ENCODE results near the gene GTPBP8. TPM values are rescaled to one million over a fixed set of nuclear protein-coding genes. Genes with fewer than 3 reads are reported as not detected.

GTPBP8 gene
- total and polyA plus RNA-seq, 12 donors: 4.5 to 39.6 (median 18.1) TPM

DNA sequence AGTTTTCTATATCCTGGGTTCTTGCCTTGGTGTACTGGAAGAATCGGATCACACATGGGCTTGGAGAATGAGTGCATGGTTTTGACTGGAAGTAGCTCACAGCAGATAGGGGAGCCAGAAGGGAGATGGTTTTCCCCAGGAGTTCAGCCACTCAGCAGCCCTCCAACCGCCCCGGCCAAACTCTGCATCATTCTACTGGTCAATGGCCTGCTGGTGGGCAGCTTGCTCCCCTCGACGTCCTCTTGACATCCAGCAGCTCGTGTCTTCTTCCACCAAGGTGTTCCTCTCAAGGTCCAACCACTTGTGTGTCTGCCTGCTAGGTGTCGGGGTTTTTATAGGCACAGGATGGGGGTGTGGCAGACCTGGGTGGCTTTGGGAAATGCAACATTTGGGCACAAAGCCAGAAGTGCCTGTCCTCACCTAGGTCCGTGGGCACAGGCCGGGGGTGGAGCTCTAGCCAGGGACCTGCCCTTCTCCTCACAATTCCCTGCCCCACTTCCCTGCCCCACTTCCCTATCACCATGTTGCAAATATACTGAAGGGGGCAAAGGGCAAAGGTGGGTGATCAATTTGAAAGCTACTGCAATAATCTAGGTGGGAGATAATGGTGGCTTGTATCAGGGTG is 3.0 kb upstream of the GTPBP8 start:
- no peaks in the 10 kb centered on the region for H3K27me3 ChIP-seq
- no peak overlapping the region for H3K27ac ChIP-seq
- H3K9me3 ChIP-seq (replicated peaks in 1 of 3): no peaks in the 10 kb centered on the region
- peaks cover 8 to 20% of the 10 kb centered on the region in 2 donors for H3K4me1 ChIP-seq (replicated peaks in 1 of 2)
- intact Hi-C loops (cut with DNase I): loop anchor here in 1 of 2 donors (10.0 kb wide), 1 partner anchor 343 kb away; the partner anchor contains the start of gene CCDC80
- no peaks in the 10 kb centered on the region for H3K36me3 ChIP-seq (replicated peaks in 1 of 2)
- H3K4me3 ChIP-seq: no peak overlapping the region
- WGBS, 4 donors: 68 to 92% (median 89%) methylated on average over 3 to 9 of the region's 9 CpGs
- no peak for DNase-seq
- TF ChIP-seq CTCF (IDR thresholded peaks at IDR 0.05): no peak
- no peak for TF ChIP-seq POLR2A (IDR thresholded peaks at IDR 0.05)

DNA sequence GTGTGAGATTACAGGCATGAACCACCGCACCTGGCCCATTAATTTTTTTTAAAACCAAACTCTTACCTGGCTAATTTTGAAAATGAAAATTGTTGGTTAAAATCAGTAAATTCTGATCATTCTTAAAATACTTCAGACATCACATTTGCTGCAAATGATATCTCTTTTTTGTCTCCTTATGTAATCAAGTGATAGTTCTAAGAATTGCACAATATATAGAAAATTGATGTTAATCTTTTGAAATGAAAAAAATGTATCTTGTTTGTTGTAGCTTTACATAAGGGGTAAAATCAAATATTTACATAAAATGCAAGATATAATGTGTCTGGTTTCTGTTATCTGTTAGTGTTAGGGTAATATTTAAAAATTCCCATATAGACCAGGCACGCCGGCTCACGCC is 5.0 kb downstream of the GTPBP8 start:
- intact Hi-C loops (cut with DNase I): no loop called here
- TF ChIP-seq CTCF (IDR thresholded peaks at IDR 0.05): no peak
- TF ChIP-seq POLR2A (IDR thresholded peaks at IDR 0.05): no peak
- no peak overlapping the region for H3K27ac ChIP-seq
- no peak for DNase-seq
- H3K27me3 ChIP-seq: no peaks in the 10 kb centered on the region
- no peaks in the 10 kb centered on the region for H3K9me3 ChIP-seq (replicated peaks in 1 of 3)
- H3K4me3 ChIP-seq: no peak overlapping the region
- H3K36me3 ChIP-seq (replicated peaks in 1 of 2): peaks cover 0 to 19% of the 10 kb centered on the region in 2 donors
- H3K4me1 ChIP-seq (replicated peaks in 1 of 2): peaks cover 8 to 19% of the 10 kb centered on the region in 2 donors
- WGBS, 4 donors: 93 to 99% (median 97%) methylated on average over 4 of the region's 4 CpGs

- Histone ChIP-seq H3K4me1 (replicated peaks in 1 of 2) (no peaks in the 10 kb centered on the region), H3K27ac (no peak overlapping the region), H3K27me3 (no peaks in the 10 kb centered on the region), H3K4me3 (no peak overlapping the region), H3K9me3 (replicated peaks in 1 of 3) (no peaks in the 10 kb centered on the region), H3K36me3 (replicated peaks in 1 of 2) (peaks cover 0 to 50% of the 10 kb centered on the region in 2 donors)
- TF ChIP-seq POLR2A (IDR thresholded peaks at IDR 0.05): no peak
- no peak for TF ChIP-seq CTCF (IDR thresholded peaks at IDR 0.05)
- no peak for DNase-seq
- 77 to 80% (median 77%) methylated on average over 4 of the region's 4 CpGs for WGBS, 4 donors
- intact Hi-C loops (cut with DNase I): no loop called here
Measured at GRCh38 chr3:113000691-113001090, 9.9 kb downstream of the GTPBP8 start.

GRCh38 chr3:113002037-113002436 is 11.3 kb downstream of the GTPBP8 start:
- Histone ChIP-seq H3K4me1 (replicated peaks in 1 of 2) (no peaks in the 10 kb centered on the region), H3K27ac (no peak overlapping the region), H3K36me3 (replicated peaks in 1 of 2) (peaks cover 0 to 56% of the 10 kb centered on the region in 2 donors), H3K27me3 (no peaks in the 10 kb centered on the region), H3K9me3 (replicated peaks in 1 of 3) (no peaks in the 10 kb centered on the region), H3K4me3 (no peak overlapping the region)
- intact Hi-C loops (cut with DNase I): no loop called here
- no peak for TF ChIP-seq POLR2A (IDR thresholded peaks at IDR 0.05)
- TF ChIP-seq CTCF (IDR thresholded peaks at IDR 0.05): no peak
- no peak for DNase-seq

All from adrenal gland (tissue), 12 donors.